Mesendoderm (in vitro differentiated cells): ENCODE measurements around the gene GNB4.
A peak's percentile ranks its signal among the peaks of the same experiment; 100 is the strongest.

Source experiments
- DNase-seq: peaks from one replicate; pipeline ENCODE4 v3.0.0; 2013
- H2AK5ac ChIP-seq: 2 replicates; pipeline ENCODE4 v1.6.1; 2013; ENCODE audit warnings: low read length, inconsistent platforms
- H2BK120ac ChIP-seq: 2 replicates; pipeline ENCODE4 v1.6.1; 2013; ENCODE audit warnings: low read depth, mild to moderate bottlenecking, low read length, moderate library complexity, mixed read lengths
- H2BK15ac ChIP-seq: replicated peaks from 2 replicates; pipeline ENCODE4 v1.6.1; 2013; ENCODE audit warnings: low read depth, mild to moderate bottlenecking, moderate library complexity
- H2BK5ac ChIP-seq: 2 replicates; pipeline ENCODE4 v1.6.1; 2013; ENCODE audit warnings: low read length, inconsistent platforms
- H3K18ac ChIP-seq: 2 replicates; pipeline ENCODE4 v1.6.1; 2013; ENCODE audit warnings: mild to moderate bottlenecking, low read length, mixed read lengths
- H3K23ac ChIP-seq: one replicate; pipeline ENCODE4 v1.6.1; 2013; ENCODE audit warnings: low read length
- H3K27ac ChIP-seq: 2 replicates; pipeline ENCODE4 v1.5.1; 2013; ENCODE audit warnings: low read depth, mild to moderate bottlenecking, inconsistent platforms, low read length, moderate library complexity
- H3K27me3 ChIP-seq: 2 replicates; pipeline ENCODE4 v1.6.1; 2013; ENCODE audit warnings: low read length, control low read depth, mild to moderate bottlenecking, inconsistent platforms; ENCODE audit not compliant: insufficient read depth, poor library complexity
- H3K36me3 ChIP-seq: 2 replicates; pipeline ENCODE4 v1.6.1; 2013; ENCODE audit warnings: low read length, inconsistent platforms; ENCODE audit not compliant: control insufficient read depth, insufficient read depth
- H3K4ac ChIP-seq: one replicate; pipeline ENCODE4 v1.6.1; 2013; ENCODE audit warnings: low read depth, mild to moderate bottlenecking, low read length, moderate library complexity
- H3K4me1 ChIP-seq: 2 replicates; pipeline ENCODE4 v1.6.1; 2013; ENCODE audit warnings: low read depth, low read length, inconsistent platforms; ENCODE audit not compliant: control insufficient read depth
- H3K4me2 ChIP-seq: 2 replicates; pipeline ENCODE4 v1.6.1; 2013; ENCODE audit warnings: low read length
- H3K4me3 ChIP-seq: 2 replicates; pipeline ENCODE4 v1.5.1; 2013; ENCODE audit warnings: mild to moderate bottlenecking, low read length
- H3K56ac ChIP-seq: one replicate; pipeline ENCODE4 v1.6.1; 2013; ENCODE audit warnings: low read length
- H3K79me1 ChIP-seq: 2 replicates; pipeline ENCODE4 v1.6.1; 2013; ENCODE audit warnings: low read length, inconsistent platforms
- H3K79me2 ChIP-seq: 2 replicates; pipeline ENCODE4 v1.6.1; 2013; ENCODE audit warnings: mild to moderate bottlenecking, low read length; ENCODE audit not compliant: control insufficient read depth, insufficient read depth
- H3K9ac ChIP-seq: 2 replicates; pipeline ENCODE4 v1.6.1; 2013; ENCODE audit warnings: low read length, inconsistent platforms
- H4K5ac ChIP-seq: one replicate; pipeline ENCODE4 v1.6.1; 2013; ENCODE audit warnings: low read length
- H4K8ac ChIP-seq: one replicate; pipeline ENCODE4 v1.6.1; 2013; ENCODE audit warnings: low read depth, mild to moderate bottlenecking, control low read depth, low read length, moderate library complexity
- WGBS: extraction: QIAGEN DNeasy Blood & Tissue Kit; methylation state at CpG from one replicate; pipeline ENCODE4 v1.1.7; 2013; ENCODE audit warnings: low lambda C conversion rate, missing lambda C conversion rate; ENCODE audit not compliant: insufficient coverage; ENCODE audit errors: extremely low coverage; 5-methylcytosine and 5-hydroxymethylcytosine counted together

Gene GNB4

DNA sequence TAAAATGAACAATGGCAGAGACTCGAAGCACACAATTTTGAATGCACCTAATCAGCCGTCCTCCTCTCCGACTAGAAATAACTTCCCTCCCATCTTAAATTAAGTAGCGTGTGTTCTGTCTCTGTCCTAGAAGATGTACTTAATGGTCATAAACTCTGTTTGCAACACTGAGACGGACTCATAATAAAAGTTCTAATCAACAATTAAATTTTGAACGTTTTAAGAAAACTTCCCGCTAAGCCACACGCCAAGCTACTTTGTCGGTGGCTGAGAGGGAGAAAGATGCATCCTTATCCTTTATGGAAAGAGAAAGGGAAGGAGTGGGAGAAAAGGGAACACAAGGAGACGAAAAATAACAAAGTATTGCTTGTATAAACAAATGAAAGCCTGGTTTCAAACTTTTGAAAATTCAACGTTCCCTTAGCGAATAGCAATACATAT lies 989 bp downstream of the GNB4 start:
- no peak for DNase-seq
- H4K5ac ChIP-seq, result no peak overlapping the region
- peaks cover 2% of the 10 kb centered on the region for H3K4me1 ChIP-seq
- no peaks in the 10 kb centered on the region for H3K36me3 ChIP-seq
- no peak overlapping the region for H3K4ac ChIP-seq
- H3K4me3 ChIP-seq, result peak overlapping the region; percentile 84
- no peak overlapping the region for H2BK15ac ChIP-seq
- H3K9ac ChIP-seq, result peak overlapping the region; percentile 87
- peaks cover 11% of the 10 kb centered on the region for H3K79me1 ChIP-seq
- no peak overlapping the region for H3K23ac ChIP-seq
- no peak overlapping the region for H2BK120ac ChIP-seq
- H3K27ac ChIP-seq, result no peak overlapping the region
- no peak overlapping the region for H2BK5ac ChIP-seq
- H3K56ac ChIP-seq, result peak overlapping the region; percentile 95
- no peak overlapping the region for H2AK5ac ChIP-seq
- peaks cover 35% of the 10 kb centered on the region for H3K79me2 ChIP-seq
- peak overlapping the region; percentile 22 for H3K18ac ChIP-seq
- H3K27me3 ChIP-seq, result no peaks in the 10 kb centered on the region
- no CpG with 5 or more reads among the region's 12 CpGs for WGBS
- no peak overlapping the region for H4K8ac ChIP-seq
- peak overlapping the region; percentile 42 for H3K4me2 ChIP-seq

DNA sequence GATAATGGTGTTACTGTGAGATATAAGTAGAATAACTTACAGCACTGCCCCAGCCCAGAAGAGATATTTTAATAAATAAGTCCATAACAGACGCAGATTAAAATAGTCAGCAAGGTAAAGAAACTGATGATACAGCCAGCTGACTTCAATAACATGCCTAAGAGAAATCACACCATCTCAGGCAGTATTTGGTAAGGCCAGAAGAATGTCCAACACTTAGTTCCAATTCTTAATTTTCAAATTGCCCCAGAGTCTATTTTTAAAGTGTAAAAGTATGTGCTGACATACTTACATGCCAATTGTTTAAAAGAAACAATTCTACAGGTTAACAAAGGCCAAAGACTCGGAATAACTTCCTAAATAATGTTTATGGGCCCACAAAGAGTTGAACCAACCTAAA lies 1.6 kb downstream of the GNB4 start:
- Histone ChIP-seq H3K4me3 (no peak overlapping the region), H3K4me2 (no peak overlapping the region), H3K27me3 (no peaks in the 10 kb centered on the region), H3K36me3 (no peaks in the 10 kb centered on the region), H3K9ac (peak overlapping the region; percentile 43), H2BK15ac (no peak overlapping the region), H3K4ac (no peak overlapping the region), H3K23ac (no peak overlapping the region), H2BK5ac (no peak overlapping the region), H3K4me1 (peaks cover 2% of the 10 kb centered on the region), H4K8ac (no peak overlapping the region), H3K79me2 (peaks cover 36% of the 10 kb centered on the region), H3K56ac (no peak overlapping the region), H3K18ac (peak overlapping the region; percentile 28), H2BK120ac (no peak overlapping the region), H3K79me1 (peaks cover 11% of the 10 kb centered on the region), H4K5ac (no peak overlapping the region), H3K27ac (no peak overlapping the region), H2AK5ac (no peak overlapping the region)
- WGBS, result no CpG with 5 or more reads among the region's 2 CpGs
- no peak for DNase-seq

DNA sequence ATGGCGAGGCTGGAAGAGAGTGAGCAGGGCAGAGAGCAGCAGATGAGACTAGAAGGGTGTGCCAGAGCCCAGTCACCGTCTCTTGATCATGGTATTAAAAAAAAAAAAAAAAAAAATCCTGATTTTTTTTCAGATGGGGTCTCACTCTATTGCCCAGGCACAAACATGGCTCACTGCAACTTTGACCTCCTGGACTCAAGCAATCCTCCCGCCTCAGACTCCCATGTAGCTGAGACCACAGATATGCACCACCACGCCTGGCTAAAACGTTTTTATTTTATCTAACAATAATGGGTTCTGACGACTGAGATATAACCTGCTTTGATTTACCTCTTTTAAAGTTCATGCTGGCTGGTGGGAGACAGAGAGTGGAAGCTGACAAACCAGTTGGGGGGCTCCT lies 4.0 kb downstream of the GNB4 start:
- Histone ChIP-seq H3K9ac (no peak overlapping the region), H3K4ac (no peak overlapping the region), H3K4me3 (no peak overlapping the region), H3K27ac (no peak overlapping the region), H2BK120ac (no peak overlapping the region), H3K23ac (no peak overlapping the region), H2AK5ac (no peak overlapping the region), H3K27me3 (no peaks in the 10 kb centered on the region), H3K56ac (no peak overlapping the region), H4K8ac (no peak overlapping the region), H3K79me1 (peaks cover 11% of the 10 kb centered on the region), H2BK5ac (no peak overlapping the region), H3K36me3 (no peaks in the 10 kb centered on the region), H3K4me2 (no peak overlapping the region), H2BK15ac (no peak overlapping the region), H3K4me1 (peaks cover 2% of the 10 kb centered on the region), H3K18ac (no peak overlapping the region), H4K5ac (no peak overlapping the region), H3K79me2 (peaks cover 44% of the 10 kb centered on the region)
- no peak for DNase-seq
- WGBS, result no CpG with 5 or more reads among the region's 6 CpGs

DNA sequence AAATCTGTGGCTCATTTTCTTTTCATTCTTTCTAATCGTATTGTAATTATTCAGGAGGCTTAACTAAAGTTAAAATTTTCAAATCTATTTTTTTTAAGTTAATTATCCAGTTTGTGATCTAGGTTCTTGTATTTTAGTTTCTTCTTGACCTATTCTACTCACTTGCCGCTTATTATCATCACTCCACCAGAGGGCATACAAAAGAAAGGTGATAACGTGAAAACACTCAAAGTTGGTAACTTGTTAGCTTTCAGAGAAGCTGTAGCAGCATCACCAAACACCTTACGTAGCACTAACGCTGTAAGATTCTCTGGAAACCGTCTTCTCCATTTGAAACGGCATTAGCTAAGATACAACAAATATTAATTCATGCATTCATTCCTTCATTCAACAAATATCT lies 4.8 kb downstream of the GNB4 start:
- Histone ChIP-seq H2AK5ac (no peak overlapping the region), H3K4ac (no peak overlapping the region), H3K9ac (no peak overlapping the region), H2BK15ac (no peak overlapping the region), H2BK120ac (no peak overlapping the region), H3K36me3 (no peaks in the 10 kb centered on the region), H3K4me3 (no peak overlapping the region), H3K4me2 (no peak overlapping the region), H3K79me1 (peaks cover 11% of the 10 kb centered on the region), H3K27me3 (no peaks in the 10 kb centered on the region), H3K56ac (no peak overlapping the region), H3K23ac (no peak overlapping the region), H4K5ac (no peak overlapping the region), H3K27ac (no peak overlapping the region), H3K4me1 (peaks cover 2% of the 10 kb centered on the region), H4K8ac (no peak overlapping the region), H3K79me2 (peaks cover 44% of the 10 kb centered on the region), H2BK5ac (no peak overlapping the region), H3K18ac (no peak overlapping the region)
- peak; percentile 75 for DNase-seq
- no CpG with 5 or more reads among the region's 7 CpGs for WGBS

DNA sequence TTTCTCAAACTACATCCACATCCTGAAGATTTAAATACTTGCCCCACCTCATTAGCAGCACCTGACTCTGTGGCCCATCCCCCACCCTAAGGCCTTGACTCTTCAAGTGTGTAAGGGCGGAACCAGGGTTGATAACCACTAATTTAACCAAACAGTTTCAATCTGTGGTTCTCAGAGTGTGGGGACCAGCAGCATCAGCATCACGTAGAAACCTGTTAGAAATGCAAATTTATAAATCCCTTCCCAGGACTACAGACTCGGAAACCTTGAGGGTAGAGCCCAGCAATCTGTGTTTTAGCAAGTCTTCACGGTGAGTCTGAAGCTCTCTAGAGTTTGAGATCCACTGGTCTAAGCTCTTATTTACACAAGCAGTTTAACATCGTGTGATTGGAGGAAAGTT lies 12.4 kb downstream of the GNB4 start:
- no peak overlapping the region for H3K23ac ChIP-seq
- WGBS, result no CpG with 5 or more reads among the region's 5 CpGs
- no peak overlapping the region for H3K9ac ChIP-seq
- no peaks in the 10 kb centered on the region for H3K36me3 ChIP-seq
- H2BK120ac ChIP-seq, result no peak overlapping the region
- H3K4me3 ChIP-seq, result no peak overlapping the region
- no peak overlapping the region for H3K4ac ChIP-seq
- H3K56ac ChIP-seq, result no peak overlapping the region
- peaks cover 9% of the 10 kb centered on the region for H3K4me1 ChIP-seq
- no peak overlapping the region for H3K18ac ChIP-seq
- no peak overlapping the region for H2AK5ac ChIP-seq
- H4K8ac ChIP-seq, result no peak overlapping the region
- H4K5ac ChIP-seq, result no peak overlapping the region
- no peaks in the 10 kb centered on the region for H3K27me3 ChIP-seq
- H3K79me1 ChIP-seq, result peaks cover 4% of the 10 kb centered on the region
- no peak overlapping the region for H3K4me2 ChIP-seq
- no peak overlapping the region for H3K27ac ChIP-seq
- H2BK5ac ChIP-seq, result no peak overlapping the region
- H3K79me2 ChIP-seq, result peaks cover 26% of the 10 kb centered on the region
- DNase-seq, result peak; percentile 59
- no peak overlapping the region for H2BK15ac ChIP-seq

DNA sequence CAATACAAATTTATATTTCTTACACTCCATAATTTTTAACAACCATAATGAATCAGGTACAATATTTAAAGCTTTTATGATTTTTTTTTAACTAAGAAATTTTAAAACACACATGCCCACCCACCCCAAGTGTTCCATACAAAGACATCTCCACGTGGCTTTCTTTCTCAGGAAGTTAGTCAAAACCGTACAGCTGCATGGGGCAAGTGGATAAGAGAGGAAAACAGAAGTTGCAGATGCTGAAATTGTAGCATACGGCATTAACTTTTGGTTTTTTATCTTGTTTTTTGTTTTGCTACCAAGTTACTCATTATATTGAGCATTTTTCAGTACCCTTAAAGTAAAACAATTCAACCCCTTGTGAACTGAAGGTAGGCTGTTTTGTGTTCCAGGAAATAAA lies 14.8 kb downstream of the GNB4 start:
- H3K79me2 ChIP-seq, result peaks cover 37% of the 10 kb centered on the region
- H3K27me3 ChIP-seq, result no peaks in the 10 kb centered on the region
- H3K9ac ChIP-seq, result no peak overlapping the region
- no peaks in the 10 kb centered on the region for H3K36me3 ChIP-seq
- H2BK5ac ChIP-seq, result no peak overlapping the region
- no peak overlapping the region for H3K4me3 ChIP-seq
- no peak overlapping the region for H2AK5ac ChIP-seq
- H3K18ac ChIP-seq, result no peak overlapping the region
- H3K27ac ChIP-seq, result no peak overlapping the region
- WGBS, result no CpG with 5 or more reads among the region's 3 CpGs
- no peak overlapping the region for H3K23ac ChIP-seq
- H2BK120ac ChIP-seq, result no peak overlapping the region
- no peak overlapping the region for H3K4me2 ChIP-seq
- no peak overlapping the region for H4K5ac ChIP-seq
- H3K4ac ChIP-seq, result no peak overlapping the region
- H2BK15ac ChIP-seq, result no peak overlapping the region
- H4K8ac ChIP-seq, result no peak overlapping the region
- peaks cover 11% of the 10 kb centered on the region for H3K4me1 ChIP-seq
- no peak overlapping the region for H3K56ac ChIP-seq
- no peak for DNase-seq
- H3K79me1 ChIP-seq, result peaks cover 8% of the 10 kb centered on the region
